HepG2 (cell line): ENCODE data around the gene NDUFV1. TPM values are rescaled to one million over a fixed set of nuclear protein-coding genes. Genes with fewer than 3 reads are reported as not detected.

Experiments
- CAMTA2 ChIP-seq: sonication (generic); formaldehyde crosslinking; IDR thresholded peaks from 2 replicates; pipeline ENCODE4 v1.4.0; 2020; ENCODE audit warnings: mild to moderate bottlenecking, missing genetic modification reagents, borderline replicate concordance
- GATA4 ChIP-seq: sonication (generic); IDR thresholded peaks from 2 replicates; pipeline ENCODE4 v1.6.1; 2016; ENCODE audit warnings: antibody characterized with exemption, low read depth, borderline replicate concordance
- HDAC6 ChIP-seq: fragments of 200-600 bp; sonication (generic); IDR thresholded peaks from 2 replicates; pipeline ENCODE4 v1.7.0; 2017; ENCODE audit warnings: mild to moderate bottlenecking, antibody characterized with exemption, low read length, low read depth
- HNF4A ChIP-seq: sonication (generic); formaldehyde crosslinking; IDR thresholded peaks from 2 replicates; pipeline ENCODE4 v1.4.0; 2020; ENCODE audit warnings: missing genetic modification reagents
- HOXD1 ChIP-seq: sonication (generic); formaldehyde crosslinking; IDR thresholded peaks from 2 replicates; pipeline ENCODE4 v1.5.0; 2020; ENCODE audit warnings: missing genetic modification reagents
- MED8 ChIP-seq: sonication (generic); formaldehyde crosslinking; IDR thresholded peaks from 2 replicates; pipeline ENCODE4 v1.8.1; 2023; ENCODE audit warnings: mild to moderate bottlenecking, missing genetic modification reagents; ENCODE audit not compliant: insufficient replicate concordance
- MEIS1 ChIP-seq: sonication (generic); formaldehyde crosslinking; IDR thresholded peaks from 2 replicates; pipeline ENCODE4 v1.9.0; 2021; ENCODE audit warnings: mild to moderate bottlenecking, missing genetic modification reagents, moderate library complexity, borderline replicate concordance
- NFKB2 ChIP-seq: sonication (generic); formaldehyde crosslinking; IDR thresholded peaks from 2 replicates; pipeline ENCODE4 v1.4.0; 2020; ENCODE audit warnings: missing genetic modification reagents, borderline replicate concordance
- PHF5A ChIP-seq: IDR thresholded peaks from one replicate; pipeline ENCODE4 v1.6.1; 2018; ENCODE audit warnings: low read depth, missing genetic modification reagents; ENCODE audit not compliant: unreplicated experiment
- TBP ChIP-seq: sonication (generic); formaldehyde crosslinking; IDR thresholded peaks from 2 replicates; pipeline ENCODE4 v1.5.0; 2020; ENCODE audit warnings: missing genetic modification reagents
- ZBTB38 ChIP-seq: sonication (generic); formaldehyde crosslinking; IDR thresholded peaks from 2 replicates; pipeline ENCODE4 v1.5.1; 2020; ENCODE audit warnings: mild to moderate bottlenecking, missing genetic modification reagents
- ZNF143 ChIP-seq: sonication (generic); formaldehyde crosslinking; IDR thresholded peaks from 2 replicates; pipeline ENCODE4 v1.4.0; 2020; ENCODE audit warnings: missing genetic modification reagents
- ZNF180 ChIP-seq: sonication (generic); formaldehyde crosslinking; IDR thresholded peaks from 2 replicates; pipeline ENCODE4 v1.4.0; 2020; ENCODE audit warnings: low read depth, missing genetic modification reagents, borderline replicate concordance
- ZNF660 ChIP-seq: sonication (generic); formaldehyde crosslinking; IDR thresholded peaks from 2 replicates; pipeline ENCODE4 v1.5.1; 2020; ENCODE audit warnings: mild to moderate bottlenecking, low read depth, missing genetic modification reagents, borderline replicate concordance
- ZNF83 ChIP-seq: sonication (generic); formaldehyde crosslinking; IDR thresholded peaks from 2 replicates; pipeline ENCODE4 v1.4.0; 2020; ENCODE audit warnings: missing genetic modification reagents, mild to moderate bottlenecking, borderline replicate concordance
- polyA plus RNA-seq, 8 experiments: library from polyadenylated mRNA; depleted of rRNA in 3 of 8; stranded (reverse) in 7 of 8; unstranded in 1 of 8; fragments of >200 nt; fragmentation: Illumina TruSeq in 4 of 8; extraction: Trizol in 4 of 8; gene quantifications; 2 replicates each; pipeline versions ENCODE4 v1.2.1 to v1.2.3, GENCODE V29; 2011 to 2016; ENCODE audit warnings: low read depth in 4 of 8, missing spikeins in 1 of 8, mixed read lengths in 1 of 8; ENCODE audit not compliant: insufficient read depth in 1 of 8
- total RNA-seq, 5 experiments: library from RNA; depleted of rRNA; stranded (reverse); fragments of >200 nt; fragmentation: Illumina TruSeq; extraction: Trizol; gene quantifications; 2 replicates each; pipeline ENCODE4 v1.2.3, GENCODE V29; 2016; ENCODE audit warnings: low read depth in 1 of 5
- TF ChIP-seq, protein P1 (sequence below): sonication (generic); formaldehyde crosslinking; IDR thresholded peaks from 2 replicates; pipeline ENCODE4 v1.4.0; 2020; ENCODE audit warnings: missing genetic modification reagents
- TF ChIP-seq, protein P2 (sequence below): sonication (generic); formaldehyde crosslinking; IDR thresholded peaks from 2 replicates; pipeline ENCODE4 v1.4.0; 2020; ENCODE audit warnings: mild to moderate bottlenecking, missing genetic modification reagents
- TF ChIP-seq, protein P3 (sequence below): IDR thresholded peaks from 2 replicates; pipeline ENCODE4 v1.6.1; 2018; ENCODE audit warnings: missing genetic modification reagents
- TF ChIP-seq, protein P4 (sequence below): sonication (generic); formaldehyde crosslinking; IDR thresholded peaks from 2 replicates; pipeline ENCODE4 v1.4.0; 2020; ENCODE audit warnings: missing genetic modification reagents

The NDUFV1 gene
- total and polyA plus RNA-seq, 2 of the 13 experiments (the other 11 are each of a cell fraction or from before 2014, with no cell fraction given), result 88.9 to 137 TPM

DNA sequence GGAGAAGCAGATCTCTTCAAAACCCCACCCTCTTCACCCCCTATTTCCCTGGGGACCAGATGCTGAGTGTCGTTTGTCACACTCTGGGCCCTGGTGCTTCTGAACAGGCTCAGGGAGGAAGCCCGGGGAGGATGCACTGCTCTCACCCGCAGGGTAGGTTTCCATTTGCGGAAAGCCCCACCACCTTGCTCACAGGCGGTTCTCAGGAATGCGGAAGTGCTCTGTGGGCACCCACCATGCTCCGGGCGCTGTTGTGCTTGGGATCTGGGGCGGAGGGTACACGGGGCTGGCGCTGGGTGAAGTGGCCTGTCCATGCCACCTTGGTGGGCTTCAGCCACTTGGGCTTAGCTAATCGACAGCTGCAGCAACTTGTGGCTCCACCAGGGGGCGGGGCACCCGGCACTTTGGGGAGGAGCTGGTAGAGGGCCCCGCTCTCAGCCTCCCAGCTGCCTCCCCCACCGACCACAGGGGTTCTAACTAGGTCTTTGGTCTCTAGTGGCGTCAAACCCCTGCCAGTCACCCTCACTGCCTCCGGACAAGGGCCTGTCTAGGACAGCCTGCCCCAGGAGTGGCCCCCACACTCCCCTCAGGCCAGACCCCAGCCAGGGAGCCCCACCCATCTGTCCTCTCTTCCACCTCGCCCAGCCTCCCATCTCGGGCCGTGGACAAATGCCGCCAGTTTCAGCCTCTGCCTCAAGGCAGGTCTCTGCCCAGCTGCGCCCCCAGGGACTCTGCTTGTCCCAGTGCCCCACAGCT, 7.4 kb downstream of the NDUFV1 start (continued):
- TF ChIP-seq MEIS1 (no peak), HOXD1 (no peak), ZNF180 (CRISPR knock-in tag) (no peak), NFKB2 (CRISPR knock-in tag) (no peak), PHF5A (CRISPR knock-in tag) (no peak), HNF4A (CRISPR knock-in tag) (no peak), GATA4 (no peak), HDAC6 (no peak), CAMTA2 (CRISPR knock-in tag) (no peak), MED8 (no peak), ZNF660 (CRISPR knock-in tag) (no peak), ZNF143 (CRISPR knock-in tag) (no peak), TBP (CRISPR knock-in tag) (no peak), ZBTB38 (CRISPR knock-in tag) (peak; percentile 18; the same call in 1 of the 2 replicates), ZNF83 (CRISPR knock-in tag) (no peak)
- TF ChIP-seq, protein P1, sequence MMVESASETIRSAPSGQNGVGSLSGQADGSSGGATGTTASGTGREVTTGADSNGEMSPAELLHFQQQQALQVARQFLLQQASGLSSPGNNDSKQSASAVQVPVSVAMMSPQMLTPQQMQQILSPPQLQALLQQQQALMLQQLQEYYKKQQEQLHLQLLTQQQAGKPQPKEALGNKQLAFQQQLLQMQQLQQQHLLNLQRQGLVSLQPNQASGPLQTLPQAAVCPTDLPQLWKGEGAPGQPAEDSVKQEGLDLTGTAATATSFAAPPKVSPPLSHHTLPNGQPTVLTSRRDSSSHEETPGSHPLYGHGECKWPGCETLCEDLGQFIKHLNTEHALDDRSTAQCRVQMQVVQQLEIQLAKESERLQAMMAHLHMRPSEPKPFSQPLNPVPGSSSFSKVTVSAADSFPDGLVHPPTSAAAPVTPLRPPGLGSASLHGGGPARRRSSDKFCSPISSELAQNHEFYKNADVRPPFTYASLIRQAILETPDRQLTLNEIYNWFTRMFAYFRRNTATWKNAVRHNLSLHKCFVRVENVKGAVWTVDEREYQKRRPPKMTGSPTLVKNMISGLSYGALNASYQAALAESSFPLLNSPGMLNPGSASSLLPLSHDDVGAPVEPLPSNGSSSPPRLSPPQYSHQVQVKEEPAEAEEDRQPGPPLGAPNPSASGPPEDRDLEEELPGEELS (CRISPR knock-in tag), result no peak
- TF ChIP-seq, protein P2, sequence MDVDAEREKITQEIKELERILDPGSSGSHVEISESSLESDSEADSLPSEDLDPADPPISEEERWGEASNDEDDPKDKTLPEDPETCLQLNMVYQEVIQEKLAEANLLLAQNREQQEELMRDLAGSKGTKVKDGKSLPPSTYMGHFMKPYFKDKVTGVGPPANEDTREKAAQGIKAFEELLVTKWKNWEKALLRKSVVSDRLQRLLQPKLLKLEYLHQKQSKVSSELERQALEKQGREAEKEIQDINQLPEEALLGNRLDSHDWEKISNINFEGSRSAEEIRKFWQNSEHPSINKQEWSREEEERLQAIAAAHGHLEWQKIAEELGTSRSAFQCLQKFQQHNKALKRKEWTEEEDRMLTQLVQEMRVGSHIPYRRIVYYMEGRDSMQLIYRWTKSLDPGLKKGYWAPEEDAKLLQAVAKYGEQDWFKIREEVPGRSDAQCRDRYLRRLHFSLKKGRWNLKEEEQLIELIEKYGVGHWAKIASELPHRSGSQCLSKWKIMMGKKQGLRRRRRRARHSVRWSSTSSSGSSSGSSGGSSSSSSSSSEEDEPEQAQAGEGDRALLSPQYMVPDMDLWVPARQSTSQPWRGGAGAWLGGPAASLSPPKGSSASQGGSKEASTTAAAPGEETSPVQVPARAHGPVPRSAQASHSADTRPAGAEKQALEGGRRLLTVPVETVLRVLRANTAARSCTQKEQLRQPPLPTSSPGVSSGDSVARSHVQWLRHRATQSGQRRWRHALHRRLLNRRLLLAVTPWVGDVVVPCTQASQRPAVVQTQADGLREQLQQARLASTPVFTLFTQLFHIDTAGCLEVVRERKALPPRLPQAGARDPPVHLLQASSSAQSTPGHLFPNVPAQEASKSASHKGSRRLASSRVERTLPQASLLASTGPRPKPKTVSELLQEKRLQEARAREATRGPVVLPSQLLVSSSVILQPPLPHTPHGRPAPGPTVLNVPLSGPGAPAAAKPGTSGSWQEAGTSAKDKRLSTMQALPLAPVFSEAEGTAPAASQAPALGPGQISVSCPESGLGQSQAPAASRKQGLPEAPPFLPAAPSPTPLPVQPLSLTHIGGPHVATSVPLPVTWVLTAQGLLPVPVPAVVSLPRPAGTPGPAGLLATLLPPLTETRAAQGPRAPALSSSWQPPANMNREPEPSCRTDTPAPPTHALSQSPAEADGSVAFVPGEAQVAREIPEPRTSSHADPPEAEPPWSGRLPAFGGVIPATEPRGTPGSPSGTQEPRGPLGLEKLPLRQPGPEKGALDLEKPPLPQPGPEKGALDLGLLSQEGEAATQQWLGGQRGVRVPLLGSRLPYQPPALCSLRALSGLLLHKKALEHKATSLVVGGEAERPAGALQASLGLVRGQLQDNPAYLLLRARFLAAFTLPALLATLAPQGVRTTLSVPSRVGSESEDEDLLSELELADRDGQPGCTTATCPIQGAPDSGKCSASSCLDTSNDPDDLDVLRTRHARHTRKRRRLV (CRISPR knock-in tag), result no peak
- TF ChIP-seq, protein P3, sequence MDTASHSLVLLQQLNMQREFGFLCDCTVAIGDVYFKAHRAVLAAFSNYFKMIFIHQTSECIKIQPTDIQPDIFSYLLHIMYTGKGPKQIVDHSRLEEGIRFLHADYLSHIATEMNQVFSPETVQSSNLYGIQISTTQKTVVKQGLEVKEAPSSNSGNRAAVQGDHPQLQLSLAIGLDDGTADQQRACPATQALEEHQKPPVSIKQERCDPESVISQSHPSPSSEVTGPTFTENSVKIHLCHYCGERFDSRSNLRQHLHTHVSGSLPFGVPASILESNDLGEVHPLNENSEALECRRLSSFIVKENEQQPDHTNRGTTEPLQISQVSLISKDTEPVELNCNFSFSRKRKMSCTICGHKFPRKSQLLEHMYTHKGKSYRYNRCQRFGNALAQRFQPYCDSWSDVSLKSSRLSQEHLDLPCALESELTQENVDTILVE (CRISPR knock-in tag), result no peak
- TF ChIP-seq, protein P4, sequence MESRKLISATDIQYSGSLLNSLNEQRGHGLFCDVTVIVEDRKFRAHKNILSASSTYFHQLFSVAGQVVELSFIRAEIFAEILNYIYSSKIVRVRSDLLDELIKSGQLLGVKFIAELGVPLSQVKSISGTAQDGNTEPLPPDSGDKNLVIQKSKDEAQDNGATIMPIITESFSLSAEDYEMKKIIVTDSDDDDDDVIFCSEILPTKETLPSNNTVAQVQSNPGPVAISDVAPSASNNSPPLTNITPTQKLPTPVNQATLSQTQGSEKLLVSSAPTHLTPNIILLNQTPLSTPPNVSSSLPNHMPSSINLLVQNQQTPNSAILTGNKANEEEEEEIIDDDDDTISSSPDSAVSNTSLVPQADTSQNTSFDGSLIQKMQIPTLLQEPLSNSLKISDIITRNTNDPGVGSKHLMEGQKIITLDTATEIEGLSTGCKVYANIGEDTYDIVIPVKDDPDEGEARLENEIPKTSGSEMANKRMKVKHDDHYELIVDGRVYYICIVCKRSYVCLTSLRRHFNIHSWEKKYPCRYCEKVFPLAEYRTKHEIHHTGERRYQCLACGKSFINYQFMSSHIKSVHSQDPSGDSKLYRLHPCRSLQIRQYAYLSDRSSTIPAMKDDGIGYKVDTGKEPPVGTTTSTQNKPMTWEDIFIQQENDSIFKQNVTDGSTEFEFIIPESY, result peak; percentile 24; the same call in 1 of the 2 replicates
